Ovary (tissue), 3 donors: ENCODE data around the gene CHCT1.

Experiments
- POLR2A ChIP-seq: fragments of 450-650 bp; IDR thresholded peaks from one replicate; pipeline ENCODE4 v1.6.1; 2017; ENCODE audit warnings: antibody characterized with exemption, mild to moderate bottlenecking, moderate library complexity
- TF ChIP-seq, protein P1 (sequence below), 3 donors: fragments of 450-650 bp in 2 of 3; fragments of 200-600 bp in 1 of 3; IDR thresholded peaks; one replicate each; pipeline versions ENCODE4 v1.5.1 to v1.8.0; 2016 to 2022; ENCODE audit warnings: antibody characterized with exemption in 3 of 3, mild to moderate bottlenecking in 1 of 3
- donor health status: DM: no; HTN: no; CAD: no.

DNA sequence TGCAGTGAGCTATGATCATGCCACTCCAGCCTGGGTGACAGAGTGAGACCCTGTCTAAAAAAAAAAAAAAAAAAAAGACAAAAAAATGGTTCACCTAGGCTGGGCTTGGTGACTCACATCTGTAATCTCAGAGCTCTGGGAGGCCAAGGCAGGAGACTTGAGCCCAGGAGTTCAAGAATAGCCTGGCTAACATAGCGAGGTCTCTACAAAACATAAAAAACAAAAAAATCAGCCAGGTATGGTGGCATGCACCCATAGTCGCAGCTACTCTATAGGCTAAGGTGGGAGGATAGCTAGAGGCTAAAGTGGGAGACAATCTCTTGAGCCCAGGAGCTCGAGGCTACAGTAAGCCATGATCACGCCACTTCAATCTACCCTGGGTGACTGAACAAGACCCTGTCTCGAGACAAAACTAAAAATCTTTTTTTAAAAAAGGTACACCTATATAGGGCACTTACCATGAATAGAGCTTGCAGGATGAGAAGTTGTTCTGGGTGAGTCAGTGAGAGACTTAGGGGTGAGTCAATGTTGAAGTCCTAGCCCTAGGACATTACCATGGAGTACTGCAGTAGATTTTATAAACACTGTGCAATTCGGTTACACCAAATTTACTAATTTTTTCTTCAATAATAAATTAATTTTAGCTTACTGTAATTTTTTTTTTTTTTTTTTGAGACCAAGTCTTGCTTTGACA is 49.4 kb upstream of the CHCT1 start:
- TF ChIP-seq, protein P1, sequence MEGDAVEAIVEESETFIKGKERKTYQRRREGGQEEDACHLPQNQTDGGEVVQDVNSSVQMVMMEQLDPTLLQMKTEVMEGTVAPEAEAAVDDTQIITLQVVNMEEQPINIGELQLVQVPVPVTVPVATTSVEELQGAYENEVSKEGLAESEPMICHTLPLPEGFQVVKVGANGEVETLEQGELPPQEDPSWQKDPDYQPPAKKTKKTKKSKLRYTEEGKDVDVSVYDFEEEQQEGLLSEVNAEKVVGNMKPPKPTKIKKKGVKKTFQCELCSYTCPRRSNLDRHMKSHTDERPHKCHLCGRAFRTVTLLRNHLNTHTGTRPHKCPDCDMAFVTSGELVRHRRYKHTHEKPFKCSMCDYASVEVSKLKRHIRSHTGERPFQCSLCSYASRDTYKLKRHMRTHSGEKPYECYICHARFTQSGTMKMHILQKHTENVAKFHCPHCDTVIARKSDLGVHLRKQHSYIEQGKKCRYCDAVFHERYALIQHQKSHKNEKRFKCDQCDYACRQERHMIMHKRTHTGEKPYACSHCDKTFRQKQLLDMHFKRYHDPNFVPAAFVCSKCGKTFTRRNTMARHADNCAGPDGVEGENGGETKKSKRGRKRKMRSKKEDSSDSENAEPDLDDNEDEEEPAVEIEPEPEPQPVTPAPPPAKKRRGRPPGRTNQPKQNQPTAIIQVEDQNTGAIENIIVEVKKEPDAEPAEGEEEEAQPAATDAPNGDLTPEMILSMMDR (IDR thresholded peaks at IDR 0.05): no peak
- TF ChIP-seq POLR2A: no peak
